GM21390 (cell line): ENCODE measurements around the gene SBF2.
A peak's percentile ranks its signal among the peaks of the same experiment; 100 is the strongest.

Source experiments
- ATAC-seq: cut with Tn5 transposase; IDR thresholded peaks from one replicate; pipeline ENCODE4 v1.9.1; 2021; ENCODE audit not compliant: unreplicated experiment

SBF2 gene

DNA sequence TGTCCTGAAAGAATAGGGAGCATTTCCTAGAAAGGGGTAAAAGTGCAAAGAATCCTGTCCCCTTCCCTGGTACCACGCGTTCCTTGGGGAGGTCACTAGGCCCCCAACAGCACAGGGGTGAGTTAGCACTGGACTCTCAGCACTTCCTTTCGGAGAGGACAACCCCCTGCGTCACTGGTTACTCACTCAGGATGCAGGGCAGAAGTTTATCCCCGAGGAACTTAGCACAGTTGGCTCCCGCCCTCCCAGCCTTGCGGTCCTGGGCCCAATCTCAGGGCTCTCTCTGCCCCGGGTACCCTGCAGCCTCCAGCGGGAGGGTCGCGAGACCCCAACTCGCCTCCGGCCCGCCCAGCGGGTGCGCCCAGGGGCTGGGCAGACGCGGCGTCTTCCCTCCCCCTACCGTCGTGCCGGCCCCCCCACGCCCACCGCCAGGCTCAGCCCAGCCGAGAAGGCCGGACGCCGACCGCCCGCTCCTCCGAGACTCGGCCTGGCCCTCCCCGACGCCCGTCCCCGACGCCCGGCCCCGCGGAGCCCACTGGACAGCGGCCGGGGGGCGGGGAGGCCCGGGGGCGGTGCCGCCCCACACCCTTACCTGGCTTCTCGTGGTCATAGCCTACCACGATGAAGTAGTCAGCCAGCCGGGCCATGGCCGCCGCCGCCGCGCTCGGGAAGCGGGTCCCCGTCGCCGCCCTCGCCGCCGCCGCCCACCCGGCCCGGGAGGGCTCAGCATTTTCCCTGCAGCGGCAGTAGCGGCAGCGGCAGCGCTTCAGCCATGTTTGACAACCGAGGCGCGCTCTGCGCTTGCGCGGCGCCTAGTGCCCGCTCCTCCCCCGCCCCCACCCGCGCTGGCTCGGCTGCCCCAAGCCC is at the start of gene SBF2:
SBF2 (minus strand) TSS at position 797 of the 867 bp plus-strand sequence; CDS start at position 647, 150 bp downstream.
- ATAC-seq: peak; percentile 50

DNA sequence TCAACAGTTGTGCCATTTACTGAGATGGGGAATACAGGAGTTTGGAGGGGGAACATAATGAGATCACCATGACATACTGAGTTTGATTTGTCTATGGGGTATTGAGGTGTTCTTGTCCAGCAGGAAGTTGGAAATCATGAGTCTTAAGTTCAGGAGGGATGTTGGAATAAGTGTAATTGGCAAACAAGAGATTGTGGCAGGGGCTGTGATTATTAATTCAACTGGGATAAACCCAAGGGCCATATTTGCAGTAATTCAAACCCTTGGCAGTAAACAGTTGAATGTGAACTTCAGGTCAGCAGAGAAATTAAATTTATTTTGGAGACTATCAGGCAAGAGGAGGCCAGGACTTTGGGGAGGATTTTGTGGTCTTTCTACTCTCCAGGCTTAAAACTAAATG is 44.3 kb upstream of the SBF2 start:
- ATAC-seq: no peak

- ATAC-seq: no peak
Observed at GRCh38 chr11:10333490-10333889, 39.5 kb upstream of the SBF2 start.

- no peak for ATAC-seq
Observed at GRCh38 chr11:10331548-10332289, 37.7 kb upstream of the SBF2 start.

- no peak for ATAC-seq
Observed at GRCh38 chr11:10329935-10330334, 35.9 kb upstream of the SBF2 start.

GRCh38 chr11:10329356-10329755 is 35.3 kb upstream of the SBF2 start:
- no peak for ATAC-seq

DNA sequence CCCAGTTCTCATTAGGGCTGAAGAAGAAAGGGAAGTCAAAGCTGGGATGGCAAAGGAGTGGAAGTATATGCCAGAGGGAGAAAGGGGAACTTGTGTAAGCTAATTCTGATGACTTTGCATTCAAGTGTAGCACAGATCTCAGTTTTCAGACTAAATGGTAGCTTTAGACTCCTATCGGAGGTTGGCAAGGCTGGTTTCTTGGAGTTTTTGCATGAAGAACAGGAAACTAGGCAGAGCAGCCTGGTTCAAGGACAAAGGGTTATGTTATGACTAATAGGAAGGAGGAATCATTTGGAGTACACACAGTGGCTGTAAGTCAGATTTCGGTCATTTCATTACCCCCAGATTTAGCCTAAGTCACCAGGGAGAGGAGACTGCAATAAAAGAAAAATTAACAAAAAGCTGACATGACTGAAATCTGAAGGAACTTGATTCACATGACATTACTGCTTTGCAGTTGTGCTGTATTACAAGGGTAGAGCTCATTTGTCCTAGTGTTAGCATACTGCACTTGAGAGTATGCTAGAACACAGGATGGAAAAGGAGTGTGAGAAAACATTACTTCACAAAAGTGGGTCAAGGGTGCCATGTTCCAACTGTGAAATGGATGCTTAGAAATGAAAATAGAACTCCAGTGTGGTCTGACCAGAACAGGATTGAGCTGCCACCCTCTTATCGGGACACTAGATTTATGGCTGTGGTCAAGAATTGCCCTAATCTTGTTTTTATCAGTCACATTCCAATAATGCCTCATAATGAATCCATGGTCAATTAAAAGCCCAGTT is 34.5 kb upstream of the SBF2 start:
- no peak for ATAC-seq

GRCh38 chr11:10327254-10327653 is 33.2 kb upstream of the SBF2 start:
- no peak for ATAC-seq

DNA sequence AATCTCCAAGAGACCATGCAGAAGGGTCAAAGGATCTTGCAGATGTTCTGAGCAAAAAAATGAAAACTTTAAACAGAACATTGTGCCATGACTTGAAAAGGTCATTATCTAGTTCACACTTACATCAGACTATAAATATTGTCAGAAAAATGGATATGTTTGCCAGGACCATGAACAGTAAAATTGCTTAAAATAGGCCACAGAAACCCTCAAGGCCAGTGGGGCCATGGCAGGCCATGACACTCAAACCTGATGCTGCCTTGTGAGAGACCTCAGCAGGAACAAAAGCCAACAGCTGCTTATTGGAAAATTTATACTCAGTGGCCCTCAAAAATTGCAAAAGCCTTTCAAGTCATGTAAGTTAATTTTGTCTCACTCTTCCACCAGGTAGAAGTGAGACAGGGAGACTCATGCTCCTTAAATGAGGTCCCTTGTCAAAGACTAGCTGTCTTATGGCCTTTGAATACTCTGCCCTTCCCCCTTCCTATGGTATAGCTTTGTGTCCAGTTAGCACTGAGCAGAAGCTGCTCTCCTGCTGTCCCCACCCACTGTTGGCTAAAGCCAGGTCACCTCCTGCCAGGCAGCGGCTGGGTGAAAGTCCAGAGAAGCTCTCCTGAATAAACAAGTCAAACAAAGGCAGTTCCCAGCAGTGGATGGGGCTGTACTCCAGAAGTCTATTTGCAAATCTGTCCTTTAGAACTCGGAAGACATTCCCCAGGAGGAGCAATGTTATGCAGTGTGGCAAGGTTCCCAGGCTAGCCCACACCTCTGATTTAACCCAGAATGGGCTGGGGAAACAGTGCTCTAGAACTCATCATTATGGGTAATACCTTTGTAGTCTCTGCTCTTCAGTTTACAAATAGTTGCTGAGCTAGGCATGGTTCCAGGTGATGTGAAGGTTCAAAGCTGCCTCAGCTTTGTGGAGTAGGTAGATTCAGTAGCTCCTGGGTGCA is 32.3 kb upstream of the SBF2 start:
- ATAC-seq: no peak

DNA sequence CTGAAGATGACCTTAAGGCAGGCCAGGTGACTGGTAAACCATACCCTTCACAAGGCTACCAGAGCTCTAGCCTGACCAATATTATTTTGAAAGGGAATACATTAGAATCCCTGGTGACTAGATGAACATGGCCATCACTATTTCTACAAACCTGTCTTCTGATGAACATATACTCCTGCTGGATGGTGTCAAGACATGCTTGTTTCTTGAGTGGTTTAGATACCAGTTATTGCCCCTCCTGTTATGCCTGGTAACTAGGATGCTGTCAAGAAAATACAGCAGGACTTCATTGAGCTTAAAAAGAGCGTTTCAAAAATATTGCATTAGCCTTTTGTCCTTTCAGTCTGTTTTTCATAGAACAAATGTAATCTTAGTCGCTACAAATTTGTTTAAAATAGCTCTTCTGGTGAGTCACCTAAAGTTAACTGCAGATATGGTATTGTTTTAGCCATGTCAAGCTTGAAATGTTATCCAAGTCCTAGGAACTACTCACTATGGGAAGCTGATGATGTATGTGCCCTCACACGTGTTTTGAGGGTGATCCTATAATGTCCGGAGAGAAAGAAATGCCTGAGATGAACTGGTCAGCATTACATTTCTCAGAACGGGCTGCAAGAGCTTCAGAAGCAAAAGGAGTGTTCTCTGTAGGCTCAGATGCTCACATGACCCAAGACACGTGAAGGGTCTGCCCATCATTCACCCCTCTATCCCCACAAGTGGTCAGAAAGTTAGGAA is 31.4 kb upstream of the SBF2 start:
- no peak for ATAC-seq

- no peak for ATAC-seq
Observed at GRCh38 chr11:10324474-10324873, 30.5 kb upstream of the SBF2 start.

GRCh38 chr11:10323793-10324170 is 29.8 kb upstream of the SBF2 start:
- no peak for ATAC-seq

DNA sequence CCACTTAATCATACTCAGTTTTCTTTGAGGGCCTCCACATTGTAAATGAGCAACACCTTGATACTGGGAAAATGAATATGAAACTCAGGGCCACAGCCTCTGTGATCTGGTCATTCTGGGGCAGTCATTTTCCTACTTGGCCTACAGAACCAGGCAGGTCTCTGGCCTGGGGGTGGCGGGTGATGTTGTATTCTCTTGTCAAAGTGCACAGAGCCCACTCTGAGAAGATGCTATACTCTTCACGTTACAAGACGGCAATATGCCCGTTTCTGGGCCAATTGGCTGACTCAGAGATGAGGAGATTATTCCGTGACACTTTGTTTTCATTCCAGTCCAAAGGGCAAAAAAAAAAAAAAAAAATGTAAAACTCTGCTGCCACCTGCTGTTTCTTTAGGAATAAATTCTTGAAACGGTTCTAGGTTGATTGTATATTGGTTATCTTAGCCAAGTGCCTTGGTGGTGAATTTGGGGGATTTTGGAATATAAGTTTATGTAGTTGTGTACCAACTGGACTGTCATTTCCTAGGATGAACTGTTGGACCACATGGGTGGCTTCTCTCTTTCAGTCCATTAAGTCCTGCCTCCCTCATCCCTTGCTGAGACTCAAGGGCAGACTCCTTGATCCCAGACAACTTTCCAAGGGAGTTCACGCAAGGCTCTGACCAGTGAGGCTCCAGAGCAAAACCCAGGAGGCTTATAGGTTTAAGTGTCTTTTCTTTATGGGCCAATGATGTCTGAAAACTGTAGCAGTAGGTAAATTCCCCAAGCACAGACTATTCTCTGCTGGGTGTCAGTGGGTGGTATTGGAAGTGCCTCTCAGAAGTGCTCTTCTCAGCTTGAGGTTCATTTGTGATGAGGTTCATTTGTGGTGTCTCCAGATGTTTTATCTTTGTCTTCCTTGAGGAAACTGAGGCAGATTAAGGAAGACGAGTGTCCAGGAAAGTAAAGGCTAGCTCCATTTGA is 29.1 kb upstream of the SBF2 start:
- ATAC-seq: no peak

DNA sequence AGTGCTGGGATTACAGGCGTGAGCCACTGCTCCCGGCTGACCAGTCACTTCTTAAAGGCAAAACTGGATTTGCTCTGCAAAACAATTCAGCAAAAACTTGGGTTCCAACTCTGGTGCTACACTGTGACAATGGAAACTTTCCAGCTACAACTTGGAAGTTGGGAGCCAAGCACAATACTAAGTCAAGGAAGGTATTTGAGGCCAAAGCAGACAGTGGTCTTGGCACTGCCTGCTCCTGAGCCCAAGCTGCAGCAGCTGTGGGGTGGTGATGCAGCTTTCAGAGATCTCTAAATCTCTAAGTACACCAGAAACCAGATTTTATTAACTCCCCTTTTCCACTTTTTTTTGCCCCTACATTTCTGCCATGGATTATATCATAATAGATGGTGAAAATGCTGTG is 28.4 kb upstream of the SBF2 start:
- ATAC-seq: no peak

GRCh38 chr11:10320736-10321465 is 26.9 kb upstream of the SBF2 start:
- ATAC-seq: no peak

- ATAC-seq: no peak
Observed at GRCh38 chr11:10319702-10320558, 25.9 kb upstream of the SBF2 start.

DNA sequence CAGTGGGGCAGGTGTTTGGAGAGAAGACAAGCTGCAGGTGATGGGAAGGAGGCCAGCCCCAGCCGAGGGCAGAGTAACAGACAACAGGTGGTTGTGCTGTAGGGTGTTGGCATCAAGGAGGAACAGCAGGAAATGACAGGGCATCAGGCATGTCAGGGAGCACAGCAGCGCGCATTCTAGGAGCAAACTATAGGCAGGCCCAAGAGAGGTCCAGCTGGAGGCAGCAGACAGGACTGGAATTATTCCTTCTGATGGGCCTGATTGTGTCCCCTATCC is 24.4 kb upstream of the SBF2 start:
- ATAC-seq: no peak
